ENCODE results near the gene TSPAN6.

Gene TSPAN6

DNA sequence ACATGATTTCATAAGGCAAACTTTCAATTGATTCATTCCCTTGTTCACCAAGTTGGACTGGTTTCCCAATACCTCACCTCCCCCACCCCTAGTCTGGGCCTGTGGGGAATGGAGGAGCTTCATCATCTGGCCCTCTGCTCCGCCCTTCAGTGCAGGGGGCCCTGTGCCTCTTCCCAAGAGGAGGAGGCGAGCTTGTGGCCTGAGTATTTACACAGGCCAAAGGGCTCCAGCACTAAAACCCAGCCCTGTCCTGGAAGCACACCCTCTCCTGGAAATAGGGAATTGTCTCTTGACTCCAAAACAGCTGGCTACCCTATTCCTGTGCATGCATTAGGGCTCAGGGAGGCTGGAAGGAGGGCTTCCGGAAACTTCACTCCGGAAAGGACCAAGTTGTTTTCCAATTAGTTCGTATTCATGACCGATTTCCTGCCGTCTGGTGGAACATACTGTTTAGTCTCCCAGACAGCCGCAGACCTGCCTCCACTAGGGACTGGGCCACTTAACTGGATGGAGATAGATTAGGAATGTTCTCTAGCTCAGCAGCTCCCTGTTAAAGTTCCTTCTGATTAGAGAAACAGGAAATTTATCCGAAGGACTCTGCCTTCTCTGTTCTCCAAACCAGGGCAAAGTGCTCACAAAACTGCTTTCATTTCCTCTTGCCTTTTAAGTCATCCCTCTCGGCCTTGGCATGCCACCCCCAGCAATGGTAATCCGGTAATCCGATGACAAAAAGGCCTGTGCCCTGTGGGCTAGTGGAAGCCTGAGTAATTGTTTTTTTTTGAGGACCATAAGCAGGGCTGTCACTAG, 13.1 kb upstream of the TSPAN6 start:
- TF ChIP-seq, protein P1, sequence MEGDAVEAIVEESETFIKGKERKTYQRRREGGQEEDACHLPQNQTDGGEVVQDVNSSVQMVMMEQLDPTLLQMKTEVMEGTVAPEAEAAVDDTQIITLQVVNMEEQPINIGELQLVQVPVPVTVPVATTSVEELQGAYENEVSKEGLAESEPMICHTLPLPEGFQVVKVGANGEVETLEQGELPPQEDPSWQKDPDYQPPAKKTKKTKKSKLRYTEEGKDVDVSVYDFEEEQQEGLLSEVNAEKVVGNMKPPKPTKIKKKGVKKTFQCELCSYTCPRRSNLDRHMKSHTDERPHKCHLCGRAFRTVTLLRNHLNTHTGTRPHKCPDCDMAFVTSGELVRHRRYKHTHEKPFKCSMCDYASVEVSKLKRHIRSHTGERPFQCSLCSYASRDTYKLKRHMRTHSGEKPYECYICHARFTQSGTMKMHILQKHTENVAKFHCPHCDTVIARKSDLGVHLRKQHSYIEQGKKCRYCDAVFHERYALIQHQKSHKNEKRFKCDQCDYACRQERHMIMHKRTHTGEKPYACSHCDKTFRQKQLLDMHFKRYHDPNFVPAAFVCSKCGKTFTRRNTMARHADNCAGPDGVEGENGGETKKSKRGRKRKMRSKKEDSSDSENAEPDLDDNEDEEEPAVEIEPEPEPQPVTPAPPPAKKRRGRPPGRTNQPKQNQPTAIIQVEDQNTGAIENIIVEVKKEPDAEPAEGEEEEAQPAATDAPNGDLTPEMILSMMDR (IDR thresholded peaks at IDR 0.05; ENCODE audit: extremely low read depth, insufficient read depth, missing control alignments), result no peak
- DNase-seq (ENCODE audit: low spot score), result no peak
- in situ Hi-C loops (cut with MboI; ENCODE audit: low pct_unique_long_range_greater_than_20kb, low sequenced_read_pairs, unreplicated experiment), result no loop called here

- DNase-seq (ENCODE audit: low spot score), result no peak
- in situ Hi-C loops (cut with MboI; ENCODE audit: low pct_unique_long_range_greater_than_20kb, low sequenced_read_pairs, unreplicated experiment), result no loop called here
- TF ChIP-seq, protein P1 (IDR thresholded peaks at IDR 0.05; ENCODE audit: extremely low read depth, insufficient read depth, missing control alignments), result no peak
These were observed 12.1 kb upstream of the TSPAN6 start for GRCh38 chrX:100648458-100649417.

DNA sequence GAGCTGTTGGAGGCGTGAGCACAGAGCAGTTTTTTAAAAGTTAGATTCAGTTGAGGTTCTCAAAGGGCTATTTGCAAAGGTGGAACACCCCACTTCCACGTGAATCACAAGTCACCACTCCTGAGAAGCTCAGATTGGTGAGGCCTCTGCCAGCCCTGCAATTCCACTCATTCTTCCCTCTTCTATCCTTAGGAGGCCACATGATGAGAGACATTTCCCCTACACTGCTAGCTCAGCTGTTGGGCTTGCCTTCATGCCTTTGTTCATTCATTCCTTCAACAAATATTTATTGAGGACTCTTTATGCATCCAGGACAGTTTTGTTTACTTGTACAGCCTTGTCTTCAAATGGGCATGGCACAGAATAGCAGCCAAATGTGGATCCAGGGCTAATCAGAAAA, 11.1 kb upstream of the TSPAN6 start:
- no peak for DNase-seq (ENCODE audit: low spot score)
- in situ Hi-C loops (cut with MboI; ENCODE audit: low pct_unique_long_range_greater_than_20kb, low sequenced_read_pairs, unreplicated experiment), result no loop called here
- TF ChIP-seq, protein P1 (IDR thresholded peaks at IDR 0.05; ENCODE audit: extremely low read depth, insufficient read depth, missing control alignments), result no peak

DNA sequence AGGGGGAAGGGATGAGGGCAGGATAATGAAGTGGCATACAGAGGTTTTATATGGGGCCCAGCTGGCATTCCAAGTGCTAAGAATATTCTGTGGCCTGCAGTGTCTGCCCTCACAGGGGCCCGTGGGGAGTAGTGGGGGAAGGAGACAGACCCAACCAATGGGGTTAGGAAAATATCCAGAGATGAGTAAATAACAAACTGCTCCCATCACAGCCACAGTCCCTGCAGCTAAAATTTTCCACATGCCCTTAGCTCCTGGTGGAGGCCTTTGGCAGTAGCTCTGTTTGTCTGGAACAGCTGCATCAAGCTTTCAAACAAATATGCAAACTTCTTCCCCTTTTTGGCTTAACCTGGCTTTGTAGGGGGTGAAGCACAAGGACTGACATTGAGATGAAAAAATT, 10.5 kb upstream of the TSPAN6 start:
- no peak for DNase-seq (ENCODE audit: low spot score)
- in situ Hi-C loops (cut with MboI; ENCODE audit: low pct_unique_long_range_greater_than_20kb, low sequenced_read_pairs, unreplicated experiment), result no loop called here

GRCh38 chrX:100645106-100645505, 8.5 kb upstream of the TSPAN6 start:
- TF ChIP-seq, protein P1 (IDR thresholded peaks at IDR 0.05; ENCODE audit: extremely low read depth, insufficient read depth, missing control alignments), result no peak
- DNase-seq (ENCODE audit: low spot score), result no peak
- in situ Hi-C loops (cut with MboI; ENCODE audit: low pct_unique_long_range_greater_than_20kb, low sequenced_read_pairs, unreplicated experiment), result no loop called here

More for the DNA sequence above, 10.5 kb upstream of the TSPAN6 start:
- TF ChIP-seq, protein P1 (IDR thresholded peaks at IDR 0.05; ENCODE audit: extremely low read depth, insufficient read depth, missing control alignments), result no peak

- TF ChIP-seq, protein P1 (IDR thresholded peaks at IDR 0.05; ENCODE audit: extremely low read depth, insufficient read depth, missing control alignments), result no peak
- in situ Hi-C loops (cut with MboI; ENCODE audit: low pct_unique_long_range_greater_than_20kb, low sequenced_read_pairs, unreplicated experiment), result no loop called here
- no peak for DNase-seq (ENCODE audit: low spot score)
These were observed 7.6 kb upstream of the TSPAN6 start, which contains the start of gene SRPX2 for GRCh38 chrX:100643956-100644860. Gene SRPX2 (plus strand): TSS chrX:100644199. CDS start chrX:100646323, 2,124 bp downstream.
